Panc1 (cell line): Measurements from ENCODE around the gene RNF38. TPM values are rescaled to one million over a fixed set of nuclear protein-coding genes. Genes with fewer than 3 reads are reported as not detected.
"Not testable (repeated sequence)": the region's sequence is repeated elsewhere in the genome, so short reads cannot be mapped to it uniquely, and the experiment has no call there.

Source experiments
- ATAC-seq: fragments of 200-7000 bp; cut with Tn5 transposase; 2 replicates; pipeline ENCODE4 v1.9.1; 2020; ENCODE audit warnings: mild to moderate bottlenecking, moderate library complexity
- BruUV-seq: library from RNA; stranded (reverse); fragments of 400-500 nt; replicated peaks from 2 replicates; lab custom pipeline; 2021; lab: Mats Ljungman, UMichigan
- CTCF ChIA-PET: fragments of 300-600 bp; sonication (Branson Sonifier 250); formaldehyde crosslinking; loops from one replicate; lab custom pipeline; 2022; ENCODE audit warnings: antibody characterized with exemption; lab: Charles Lee
- POLR2A ChIA-PET: fragments of 300-600 bp; sonication (Branson Sonifier 250); formaldehyde crosslinking; loops from one replicate; lab custom pipeline; 2022; ENCODE audit warnings: antibody characterized with exemption; lab: Charles Lee
- DNase-seq: peaks from one replicate; pipeline ENCODE4 v3.0.0-alpha.2; 2010; ENCODE audit warnings: low read depth, low spot score
- H3K27ac ChIP-seq: 2 replicates; pipeline ENCODE4 v1.5.1; 2011; ENCODE audit warnings: mild to moderate bottlenecking, low read length, inconsistent platforms
- H3K27me3 ChIP-seq: fragments of 200-500 bp; sonication (Bioruptor generic); 2 replicates; pipeline ENCODE4 v1.6.0; 2014; ENCODE audit warnings: low read length, inconsistent platforms; ENCODE audit not compliant: control insufficient read depth, insufficient read depth
- H3K36me3 ChIP-seq: fragments of 200-500 bp; sonication (Bioruptor generic); 2 replicates; pipeline ENCODE4 v1.5.1; 2014; ENCODE audit warnings: inconsistent platforms, mild to moderate bottlenecking, low read length, moderate library complexity; ENCODE audit not compliant: control insufficient read depth, insufficient read depth
- H3K4me1 ChIP-seq: 2 replicates; pipeline ENCODE4 v1.5.1; 2011; ENCODE audit warnings: inconsistent platforms, mild to moderate bottlenecking, low read length, moderate library complexity; ENCODE audit not compliant: control insufficient read depth, insufficient read depth
- H3K4me3 ChIP-seq, 2 experiments: 2 replicates each; pipeline ENCODE4 v1.5.1; 2011 to 2012; ENCODE audit warnings: low read depth in 2 of 2, low read length in 2 of 2, mild to moderate bottlenecking in 2 of 2, inconsistent platforms in 1 of 2, moderate library complexity in 1 of 2
- H3K9me3 ChIP-seq: fragments of 200-500 bp; sonication (Bioruptor generic); 2 replicates; pipeline ENCODE4 v1.5.1; 2014; ENCODE audit warnings: low read depth, mild to moderate bottlenecking, inconsistent platforms, low read length, moderate library complexity; ENCODE audit not compliant: control insufficient read depth, insufficient read depth
- POLR2AphosphoS5 ChIP-seq: IDR thresholded peaks from 2 replicates; pipeline ENCODE4 v1.6.1; 2012; ENCODE audit warnings: mild to moderate bottlenecking, low read depth, low read length, moderate library complexity
- REST ChIP-seq, 2 experiments: IDR thresholded peaks; 2 replicates each; pipeline ENCODE4 v1.6.1; 2011 to 2012; ENCODE audit warnings: low read depth in 2 of 2, control low read depth in 1 of 2, low read length in 1 of 2, mild to moderate bottlenecking in 1 of 2, moderate library complexity in 1 of 2; ENCODE audit not compliant: insufficient read depth in 1 of 2
- SIN3A ChIP-seq: IDR thresholded peaks from 2 replicates; pipeline ENCODE4 v1.6.1; 2012; ENCODE audit warnings: low read depth, mild to moderate bottlenecking, low read length, moderate library complexity, borderline replicate concordance; ENCODE audit not compliant: insufficient read depth
- TCF7L2 ChIP-seq: IDR thresholded peaks from 2 replicates; pipeline ENCODE4 v1.6.1; 2011; ENCODE audit warnings: mild to moderate bottlenecking, low read depth, low read length, inconsistent platforms
- in situ Hi-C: cut with HindIII; loops from 2 replicates; pipeline ENCODE4 v1.10.0; 2016; ENCODE audit warnings: low sequenced_read_pairs, low pct_unique_long_range_greater_than_20kb
- intact Hi-C: fragments of 100-400 bp; cut with micrococcal nuclease; formaldehyde crosslinking; loops from one replicate; pipeline ENCODE4 v1.10.0; 2022; ENCODE audit not compliant: unreplicated experiment
- total RNA-seq: library from RNA; stranded (reverse); gene quantifications from one replicate; pipeline ENCODE4 v1.2.1, GENCODE V29; 2021; ENCODE audit not compliant: unreplicated experiment
- TF ChIP-seq, protein P1 (sequence below): fragments of 450-650 bp; IDR thresholded peaks from 2 replicates; pipeline ENCODE4 v1.5.1; 2017; ENCODE audit warnings: mild to moderate bottlenecking

The RNF38 gene
- total RNA-seq, 1 experiment from 2014 or later, result 78.0 TPM

DNA sequence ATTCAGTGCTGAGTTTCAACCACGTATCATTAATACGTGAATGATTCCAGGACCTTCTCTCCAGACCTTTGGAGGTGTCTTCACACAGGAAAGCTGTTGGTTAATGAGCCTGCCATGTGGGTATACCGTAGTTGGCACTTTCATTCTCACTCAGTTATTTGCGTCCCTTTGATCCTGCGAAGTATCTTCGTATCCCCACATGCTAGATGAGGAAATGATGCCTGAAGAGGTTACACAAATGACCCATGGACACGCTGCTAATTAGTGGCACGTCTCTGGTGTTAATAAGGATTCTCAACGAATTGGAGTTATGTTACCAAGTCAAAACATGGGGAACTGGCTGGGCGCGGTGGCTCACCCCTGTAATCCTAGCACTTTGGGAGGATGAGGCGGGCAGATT lies 76.1 kb downstream of the RNF38 start:
- DNase-seq, result no peak
- H3K9me3 ChIP-seq, result no peaks in the 10 kb centered on the region
- ChIA-PET CTCF (interaction anchor here (0.6 kb wide), 1 partner anchor 125 kb away, joined by 5 read pairs; no protein-coding TSS in a partner anchor), POLR2A (interaction anchor here (0.7 kb wide), 1 partner anchor 36 kb away, joined by 3 read pairs; no protein-coding TSS in a partner anchor)
- no TSS peak for BruUV-seq
- H3K4me1 ChIP-seq, result peaks cover 16% of the 10 kb centered on the region
- no peak for ATAC-seq
- peak overlapping the region; percentile 10; the same call in 1 of the 2 replicates for H3K27ac ChIP-seq
- TF ChIP-seq, protein P1, sequence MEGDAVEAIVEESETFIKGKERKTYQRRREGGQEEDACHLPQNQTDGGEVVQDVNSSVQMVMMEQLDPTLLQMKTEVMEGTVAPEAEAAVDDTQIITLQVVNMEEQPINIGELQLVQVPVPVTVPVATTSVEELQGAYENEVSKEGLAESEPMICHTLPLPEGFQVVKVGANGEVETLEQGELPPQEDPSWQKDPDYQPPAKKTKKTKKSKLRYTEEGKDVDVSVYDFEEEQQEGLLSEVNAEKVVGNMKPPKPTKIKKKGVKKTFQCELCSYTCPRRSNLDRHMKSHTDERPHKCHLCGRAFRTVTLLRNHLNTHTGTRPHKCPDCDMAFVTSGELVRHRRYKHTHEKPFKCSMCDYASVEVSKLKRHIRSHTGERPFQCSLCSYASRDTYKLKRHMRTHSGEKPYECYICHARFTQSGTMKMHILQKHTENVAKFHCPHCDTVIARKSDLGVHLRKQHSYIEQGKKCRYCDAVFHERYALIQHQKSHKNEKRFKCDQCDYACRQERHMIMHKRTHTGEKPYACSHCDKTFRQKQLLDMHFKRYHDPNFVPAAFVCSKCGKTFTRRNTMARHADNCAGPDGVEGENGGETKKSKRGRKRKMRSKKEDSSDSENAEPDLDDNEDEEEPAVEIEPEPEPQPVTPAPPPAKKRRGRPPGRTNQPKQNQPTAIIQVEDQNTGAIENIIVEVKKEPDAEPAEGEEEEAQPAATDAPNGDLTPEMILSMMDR, result no peak
- TF ChIP-seq REST (IDR thresholded peaks at IDR 0.05; ENCODE audit: insufficient read depth in 1 of 2, low read depth in 2 of 2, low read length in 1 of 2), result no peak
- no peak for TF ChIP-seq POLR2AphosphoS5
- no peak for TF ChIP-seq SIN3A
- no peak for TF ChIP-seq TCF7L2
- H3K27me3 ChIP-seq, result no peaks in the 10 kb centered on the region
- no peaks in the 10 kb centered on the region for H3K36me3 ChIP-seq
- intact Hi-C loops, result loop anchor here (10.0 kb wide), 1 partner anchor 219 kb away; no protein-coding TSS in a partner anchor
- in situ Hi-C loops, result no loop called here
- H3K4me3 ChIP-seq, result no peak overlapping the region

DNA sequence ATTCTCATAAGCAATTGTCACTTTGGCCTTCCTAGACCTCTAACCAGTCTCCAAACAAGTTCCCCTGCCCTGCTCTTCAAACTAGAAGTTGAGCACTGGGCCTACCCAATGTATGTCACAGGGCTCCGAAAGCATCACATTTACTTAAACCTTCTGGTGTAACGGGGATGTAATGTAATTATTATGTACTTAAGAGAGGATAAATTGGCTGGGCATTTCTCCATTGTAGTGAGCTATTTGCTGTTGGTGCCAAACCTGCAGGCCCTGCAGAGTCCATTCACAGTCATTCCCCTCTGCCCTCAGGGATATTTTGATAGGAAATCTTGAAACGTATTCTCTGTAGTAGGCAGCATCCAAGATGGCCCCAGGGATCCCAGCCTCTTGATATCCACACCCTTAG lies 77.6 kb downstream of the RNF38 start:
- H3K9me3 ChIP-seq, result no peaks in the 10 kb centered on the region
- TF ChIP-seq TCF7L2 (no peak), POLR2AphosphoS5 (no peak), SIN3A (no peak), REST (IDR thresholded peaks at IDR 0.05; ENCODE audit: insufficient read depth in 1 of 2, low read depth in 2 of 2, low read length in 1 of 2) (no peak)
- H3K27ac ChIP-seq, result no peak overlapping the region
- in situ Hi-C loops (no loop called here), intact Hi-C loops (loop anchor here (10.0 kb wide), 1 partner anchor 218 kb away; no protein-coding TSS in a partner anchor)
- no peaks in the 10 kb centered on the region for H3K27me3 ChIP-seq
- DNase-seq (no peak), ATAC-seq (no peak)
- CTCF ChIA-PET, result interaction anchor here (0.7 kb wide), 1 partner anchor 8 kb away, joined by 8 read pairs; no protein-coding TSS in a partner anchor
- no peaks in the 10 kb centered on the region for H3K36me3 ChIP-seq
- H3K4me3 ChIP-seq, result no peak overlapping the region
- no TSS peak for BruUV-seq
- peaks cover 13% of the 10 kb centered on the region for H3K4me1 ChIP-seq
- POLR2A ChIA-PET, result interaction anchor here (0.6 kb wide), 1 partner anchor 289 kb away, joined by 3 read pairs; no protein-coding TSS in a partner anchor

GRCh38 chr9:36321903-36322302 lies 78.2 kb downstream of the RNF38 start:
- H3K27ac ChIP-seq, ATAC-seq, H3K9me3 ChIP-seq, H3K4me3 ChIP-seq, POLR2A ChIA-PET, CTCF ChIA-PET, H3K36me3 ChIP-seq, H3K27me3 ChIP-seq, in situ Hi-C loops, BruUV-seq, DNase-seq: not testable (repeated sequence)
- peaks cover 16% of the 10 kb centered on the region for H3K4me1 ChIP-seq
- intact Hi-C loops, result loop anchor here (10.0 kb wide), 1 partner anchor 217 kb away; no protein-coding TSS in a partner anchor
